GM10266 (cell line): Measurements from ENCODE around the gene HOXD4.

Experiments
- DNase-seq: peaks from one replicate; pipeline ENCODE4 v3.0.0; 2012; ENCODE audit errors: extremely low spot score
- TF ChIP-seq, protein P1 (sequence below): IDR thresholded peaks from 2 replicates; pipeline ENCODE4 v1.5.1; 2012; ENCODE audit warnings: mild to moderate bottlenecking, low read depth; ENCODE audit not compliant: control insufficient read depth, insufficient read depth; ENCODE audit errors: missing control alignments

Gene HOXD4

DNA sequence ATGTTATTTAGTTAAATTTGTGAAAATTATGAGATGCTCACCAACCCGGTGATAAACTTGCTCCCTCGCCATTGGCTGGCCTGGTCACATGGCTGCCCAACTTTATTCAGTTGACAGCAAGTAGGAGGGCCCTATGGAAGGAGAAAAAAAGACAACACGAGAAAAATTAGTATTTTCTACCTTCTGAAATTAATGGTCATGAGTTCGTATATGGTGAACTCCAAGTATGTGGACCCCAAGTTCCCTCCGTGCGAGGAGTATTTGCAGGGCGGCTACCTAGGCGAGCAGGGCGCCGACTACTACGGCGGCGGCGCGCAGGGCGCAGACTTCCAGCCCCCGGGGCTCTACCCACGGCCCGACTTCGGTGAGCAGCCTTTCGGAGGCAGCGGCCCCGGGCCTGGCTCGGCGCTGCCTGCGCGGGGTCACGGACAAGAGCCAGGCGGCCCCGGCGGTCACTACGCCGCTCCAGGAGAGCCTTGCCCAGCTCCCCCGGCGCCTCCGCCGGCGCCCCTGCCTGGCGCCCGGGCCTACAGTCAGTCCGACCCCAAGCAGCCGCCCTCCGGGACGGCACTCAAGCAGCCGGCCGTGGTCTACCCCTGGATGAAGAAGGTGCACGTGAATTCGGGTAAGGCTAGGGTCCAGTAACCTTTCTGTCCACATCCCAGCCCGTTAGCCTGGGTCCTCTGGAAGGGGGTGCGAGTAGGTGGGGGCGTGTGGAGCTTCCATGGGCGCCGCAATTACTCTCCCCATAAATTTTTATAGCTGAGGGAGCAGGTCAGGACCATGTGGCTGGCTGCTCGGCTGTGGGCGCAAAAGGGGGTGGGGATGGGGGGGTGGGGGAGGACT is at the start of gene HOXD4:
Gene HOXD4 (plus strand): TSS at position 109 of the 846 bp plus-strand sequence. CDS start 84 bp downstream, at position 193.
- no peak for DNase-seq
- TF ChIP-seq, protein P1, sequence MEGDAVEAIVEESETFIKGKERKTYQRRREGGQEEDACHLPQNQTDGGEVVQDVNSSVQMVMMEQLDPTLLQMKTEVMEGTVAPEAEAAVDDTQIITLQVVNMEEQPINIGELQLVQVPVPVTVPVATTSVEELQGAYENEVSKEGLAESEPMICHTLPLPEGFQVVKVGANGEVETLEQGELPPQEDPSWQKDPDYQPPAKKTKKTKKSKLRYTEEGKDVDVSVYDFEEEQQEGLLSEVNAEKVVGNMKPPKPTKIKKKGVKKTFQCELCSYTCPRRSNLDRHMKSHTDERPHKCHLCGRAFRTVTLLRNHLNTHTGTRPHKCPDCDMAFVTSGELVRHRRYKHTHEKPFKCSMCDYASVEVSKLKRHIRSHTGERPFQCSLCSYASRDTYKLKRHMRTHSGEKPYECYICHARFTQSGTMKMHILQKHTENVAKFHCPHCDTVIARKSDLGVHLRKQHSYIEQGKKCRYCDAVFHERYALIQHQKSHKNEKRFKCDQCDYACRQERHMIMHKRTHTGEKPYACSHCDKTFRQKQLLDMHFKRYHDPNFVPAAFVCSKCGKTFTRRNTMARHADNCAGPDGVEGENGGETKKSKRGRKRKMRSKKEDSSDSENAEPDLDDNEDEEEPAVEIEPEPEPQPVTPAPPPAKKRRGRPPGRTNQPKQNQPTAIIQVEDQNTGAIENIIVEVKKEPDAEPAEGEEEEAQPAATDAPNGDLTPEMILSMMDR: no peak

DNA sequence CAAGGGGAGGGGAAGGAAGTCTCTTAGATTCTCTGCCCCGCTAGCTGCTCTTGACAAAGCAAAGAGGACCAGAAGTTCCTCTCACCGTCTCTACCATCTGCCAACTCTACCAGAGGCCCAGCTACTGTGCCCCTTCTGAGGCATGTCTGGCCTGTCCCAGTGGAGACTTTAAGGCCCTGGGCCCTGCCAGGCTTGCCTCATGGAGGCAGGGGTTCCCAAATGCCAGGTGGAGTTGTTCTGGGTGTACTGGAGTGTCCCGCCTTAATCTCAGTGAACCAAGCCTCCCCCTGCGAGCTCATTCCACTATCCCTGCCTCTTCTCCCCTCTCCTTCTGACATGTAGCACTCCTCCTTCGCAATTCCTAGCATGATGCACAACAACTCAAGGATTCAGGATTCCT is 49.5 kb upstream of the HOXD4 start:
- TF ChIP-seq, protein P1: no peak
- DNase-seq: no peak

DNA sequence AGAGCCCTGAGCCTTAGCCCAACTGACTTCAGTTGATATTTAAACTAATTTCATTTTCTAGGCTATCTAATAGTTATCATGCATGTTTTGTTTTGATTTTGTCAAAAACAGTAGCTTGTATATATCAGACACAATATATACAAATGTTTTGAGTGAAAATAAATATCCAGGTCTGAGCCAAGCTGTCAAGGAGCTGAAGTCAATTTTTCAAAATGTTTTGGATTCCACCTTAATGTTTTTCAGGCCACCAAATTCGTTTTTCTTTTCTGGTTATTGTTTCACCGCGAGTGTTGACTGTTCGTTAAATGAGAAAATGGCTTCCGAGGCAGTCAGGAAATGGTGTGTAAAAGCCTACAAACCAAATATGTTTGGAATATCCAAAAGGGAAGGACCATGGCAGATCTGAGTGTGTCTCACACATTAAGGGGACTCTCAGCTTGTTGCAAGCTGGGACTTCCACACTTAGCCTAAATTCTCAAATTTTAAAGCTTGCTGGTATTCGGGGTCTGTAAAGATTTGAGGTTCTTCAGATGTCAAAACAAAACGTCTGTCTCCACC is 49.0 kb upstream of the HOXD4 start:
- TF ChIP-seq, protein P1: no peak
- no peak for DNase-seq

DNA sequence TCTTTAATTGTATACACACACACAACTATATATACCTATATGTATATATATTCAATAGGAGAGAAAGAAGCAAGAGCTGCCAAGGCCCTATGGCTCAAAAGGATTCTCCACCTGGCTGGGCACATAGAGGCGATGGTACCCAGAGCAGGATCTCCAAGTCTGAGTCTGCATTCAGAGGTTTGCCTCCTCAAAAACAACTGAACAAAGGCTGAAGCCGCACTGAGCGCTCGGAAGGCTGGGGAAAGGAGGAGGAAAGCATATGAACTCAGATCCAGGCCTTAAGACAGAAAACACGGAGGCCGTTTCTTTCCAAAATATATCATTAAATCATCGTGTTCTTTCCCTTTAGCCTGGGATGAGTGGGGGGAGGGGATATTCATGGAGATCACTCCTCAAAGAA is 48.2 kb upstream of the HOXD4 start:
- TF ChIP-seq, protein P1: no peak
- no peak for DNase-seq

DNA sequence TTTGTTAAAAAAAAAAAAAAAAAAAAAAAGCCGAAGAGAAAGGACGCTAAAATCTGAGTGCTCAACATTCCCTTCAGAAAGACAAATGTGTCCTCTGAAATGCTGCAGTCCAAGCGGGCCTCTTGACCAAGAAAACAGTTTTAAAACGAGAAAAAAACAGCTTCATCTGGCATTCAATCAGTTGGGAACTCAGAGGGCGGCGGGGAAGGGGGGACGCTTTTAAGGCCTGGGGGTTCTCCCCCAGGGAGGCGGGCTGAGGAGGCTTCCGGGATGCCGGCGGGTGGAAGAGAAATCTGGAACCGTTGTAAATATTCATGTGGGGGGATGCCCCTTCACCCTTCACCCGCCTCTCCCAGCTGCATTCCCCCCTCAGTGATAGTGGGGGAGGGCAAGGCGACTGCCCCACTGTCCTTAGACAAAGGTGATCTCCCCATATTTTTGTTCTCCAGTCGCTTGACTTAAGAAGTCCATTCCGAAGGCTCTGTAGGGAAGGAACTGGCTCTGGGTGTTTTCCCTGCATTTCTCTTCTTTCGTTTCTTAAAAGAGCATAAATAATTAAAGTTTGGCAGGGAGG is 47.5 kb upstream of the HOXD4 start:
- no peak for DNase-seq
- TF ChIP-seq, protein P1: no peak

DNA sequence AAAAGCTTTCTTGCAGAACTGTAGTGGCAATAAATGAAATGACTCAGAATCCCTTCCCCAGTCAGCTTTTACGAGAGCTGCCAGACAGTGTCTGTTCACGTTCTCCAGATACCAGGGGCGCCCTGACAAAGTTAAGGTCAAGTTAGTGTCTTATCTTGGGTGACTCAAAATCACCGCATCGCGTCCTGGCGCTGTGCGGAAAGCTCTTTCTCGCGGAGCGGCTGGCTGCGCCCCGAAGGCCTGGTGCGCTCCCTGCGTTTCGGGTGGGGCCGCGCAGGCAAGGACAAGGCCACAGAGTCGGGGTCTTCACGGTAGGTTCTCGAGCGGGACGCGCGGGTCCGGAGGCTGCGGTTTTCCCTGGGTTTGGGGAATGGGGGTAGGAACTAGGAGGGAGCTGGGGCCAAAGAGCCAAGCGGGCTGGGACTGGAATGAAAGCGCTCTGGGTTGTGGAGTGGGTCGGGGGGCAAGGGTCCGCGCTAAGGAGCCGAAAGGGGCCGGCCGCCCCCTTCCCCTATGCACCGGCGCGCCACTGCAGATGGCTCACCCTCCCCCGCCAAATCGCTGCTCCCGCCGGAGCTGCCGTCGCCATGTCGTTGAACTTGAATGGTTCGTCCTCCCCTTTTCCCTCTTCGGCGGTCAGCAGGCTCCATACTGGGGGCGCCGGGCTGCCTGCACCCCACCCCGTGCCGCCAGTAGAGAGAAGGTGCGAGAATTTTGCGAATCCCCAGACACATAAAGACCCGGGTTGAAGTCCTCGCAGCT is 46.9 kb upstream of the HOXD4 start:
- TF ChIP-seq, protein P1: no peak
- DNase-seq: no peak
